Measurements from ENCODE around the gene ITPR3.

Gene ITPR3

DNA sequence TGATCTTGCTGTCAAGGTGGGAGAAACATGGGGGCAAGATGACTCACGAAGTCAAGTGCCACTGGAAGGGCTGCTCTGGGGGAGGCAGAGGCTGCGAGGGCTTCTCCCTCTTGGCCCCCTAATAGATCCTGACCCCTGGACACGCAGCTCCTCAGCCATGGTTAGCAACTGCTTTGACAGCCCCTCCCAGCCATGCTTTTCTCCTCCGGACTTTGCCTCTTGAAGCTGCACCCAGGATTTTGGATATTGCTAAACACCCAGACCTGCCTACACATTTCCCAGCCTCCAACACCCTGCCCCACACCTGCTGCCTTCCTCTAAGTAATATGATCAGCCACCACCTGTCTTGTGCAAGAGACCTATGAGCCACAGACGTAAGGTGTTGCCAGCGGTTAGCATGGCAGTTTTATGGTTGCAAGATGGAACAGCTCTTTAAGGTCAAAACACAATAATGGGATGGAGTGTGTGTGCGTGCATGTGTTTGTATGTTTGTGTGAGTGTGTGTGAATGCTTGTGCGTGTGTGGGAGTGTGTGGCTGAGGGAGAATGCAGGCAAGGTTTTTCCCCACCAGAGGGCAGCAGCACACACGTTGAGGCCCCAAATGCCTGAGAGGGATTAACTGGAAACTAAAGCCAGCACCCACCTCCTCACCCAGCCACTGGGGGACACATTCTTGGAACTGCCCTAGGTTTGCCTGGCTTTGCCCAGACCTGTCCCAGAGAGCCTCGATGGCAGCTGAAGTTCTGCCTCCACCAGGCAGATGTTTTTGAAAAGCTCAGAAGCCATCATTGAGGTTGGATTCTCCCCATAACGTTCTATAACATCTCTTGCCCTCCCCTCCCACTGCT lies 123.1 kb downstream of the ITPR3 start:
- peak; percentile 55 to 68 for DNase-seq

GRCh38 chr6:33744895-33745546 lies 123.9 kb downstream of the ITPR3 start:
- DNase-seq: no peak

- DNase-seq: no peak
Measured at GRCh38 chr6:33745548-33745947, 124.4 kb downstream of the ITPR3 start.
